Stimulated activated CD4-positive, alpha-beta T cell treated with anti-CD3 and anti-CD28 coated beads, TNF-alpha, amount 100 ng/mL, for 24 hours (primary cell): ENCODE measurements around the gene CLCNKA.
"Not testable (repeated sequence)": the region's sequence is repeated elsewhere in the genome, so short reads cannot be mapped to it uniquely, and the experiment has no call there.

ENCODE experiments used
- DNase-seq, 3 experiments: peaks; one replicate each; pipeline ENCODE4 v3.0.0-alpha.2; 2020; ENCODE audit warnings: low read depth in 3 of 3

The CLCNKA gene

DNA sequence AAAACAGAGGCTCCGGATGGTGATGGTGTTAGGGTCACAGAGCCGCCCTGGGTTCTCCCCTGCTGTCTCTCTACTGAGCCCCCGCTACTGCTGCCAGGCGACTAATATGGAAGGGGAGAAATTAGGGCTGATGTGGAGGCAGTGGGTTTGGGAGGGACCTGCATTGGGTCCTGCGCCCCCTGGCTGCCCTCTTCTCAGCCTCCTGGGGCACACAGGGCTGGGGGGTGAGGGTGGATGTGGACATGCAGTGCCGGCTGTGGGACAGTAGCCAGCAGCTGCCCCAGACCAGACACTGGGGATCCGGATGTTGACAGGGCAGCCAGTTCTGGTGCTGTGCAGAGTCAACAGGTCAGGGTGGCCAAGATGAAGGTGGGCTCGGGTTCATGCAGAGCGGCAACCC, 20.3 kb downstream of the CLCNKA start:
- no peak for DNase-seq

GRCh38 chr1:16042654-16043053, 20.8 kb downstream of the CLCNKA start:
- DNase-seq = not testable (repeated sequence)

DNA sequence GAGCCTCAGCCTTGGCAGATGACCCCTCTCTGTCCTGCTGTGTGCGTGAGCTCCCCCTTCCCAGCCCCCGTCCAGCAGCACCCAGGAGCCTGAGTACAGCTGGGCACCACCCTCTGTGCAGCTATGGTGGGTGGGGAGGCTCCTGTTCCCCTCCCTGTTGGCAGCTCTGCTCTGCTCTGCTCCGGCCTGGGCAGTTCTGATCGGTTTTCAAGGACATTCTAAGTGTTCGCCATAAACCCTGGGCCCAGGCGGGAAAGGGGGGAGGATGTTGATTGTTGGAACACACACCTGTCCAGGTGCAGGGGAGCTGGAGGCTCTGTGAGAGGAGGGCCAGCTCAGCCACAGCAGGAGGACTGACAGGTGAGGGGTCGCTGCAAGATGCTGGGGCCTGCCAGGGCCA, 21.7 kb downstream of the CLCNKA start, which contains the start of gene CLCNKB:
CLCNKB (plus strand) TSS at position 262 of the 400 bp plus-strand sequence. CDS start 711 bp downstream, outside the sequence.
- no peak for DNase-seq

- no peak for DNase-seq
Observed at GRCh38 chr1:16043950-16044349, 22.1 kb downstream of the CLCNKA start.

DNA sequence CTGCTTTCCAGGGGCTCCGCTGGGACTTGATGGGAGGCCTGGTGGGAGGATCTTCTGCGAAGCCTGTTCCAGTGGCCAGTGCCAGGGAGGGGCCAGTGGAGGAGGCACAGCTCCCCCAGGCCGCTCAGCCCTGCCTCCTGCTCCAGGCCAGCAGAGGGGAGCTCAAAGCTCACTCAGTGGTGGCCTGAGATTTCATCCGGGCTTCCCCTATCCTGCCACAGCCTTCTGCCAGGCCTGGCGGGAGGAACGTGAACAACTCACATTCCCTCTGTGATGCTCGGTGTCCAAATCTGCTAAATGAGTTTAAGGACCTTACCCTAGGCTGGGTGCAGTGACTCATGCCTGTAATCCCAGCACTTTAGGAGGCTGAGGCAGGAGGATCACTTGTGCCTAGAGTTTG, 25.0 kb downstream of the CLCNKA start:
- DNase-seq = no peak

- DNase-seq = no peak
Observed at GRCh38 chr1:16047791-16048475, 26.1 kb downstream of the CLCNKA start.

DNA sequence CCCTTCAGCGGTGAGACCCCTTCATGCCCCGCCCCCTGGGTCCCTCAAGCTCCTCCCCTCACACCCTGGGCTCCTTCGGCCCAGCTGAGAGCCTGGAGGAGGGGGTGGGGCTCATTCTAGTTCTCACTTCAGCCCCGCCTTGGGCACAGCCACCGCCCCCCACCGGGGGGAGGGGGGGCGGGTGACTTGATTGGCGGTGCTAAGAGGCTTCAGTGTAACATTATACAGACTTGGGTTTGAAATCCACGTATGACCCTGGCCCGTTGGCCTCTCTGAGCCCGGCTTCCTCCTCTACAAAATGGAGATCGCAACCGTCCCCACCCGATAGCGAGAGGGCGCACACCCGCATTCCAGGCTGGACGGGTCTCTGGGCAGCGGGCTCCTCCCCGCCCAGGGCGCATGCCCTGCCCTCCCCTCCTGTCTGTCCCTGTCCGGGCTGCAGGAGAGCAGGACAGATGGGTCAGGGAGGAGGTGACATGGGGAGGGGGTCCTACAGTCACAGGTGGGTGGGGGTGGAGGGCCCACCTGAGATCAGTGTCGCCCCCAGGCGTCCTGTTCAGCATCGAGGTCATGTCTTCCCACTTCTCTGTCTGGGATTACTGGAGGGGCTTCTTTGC, 26.8 kb downstream of the CLCNKA start:
- peak in 2 of 3 experiments; percentile 20 to 43 for DNase-seq

- no peak for DNase-seq
Observed at GRCh38 chr1:16050328-16050727, 28.5 kb downstream of the CLCNKA start.

DNA sequence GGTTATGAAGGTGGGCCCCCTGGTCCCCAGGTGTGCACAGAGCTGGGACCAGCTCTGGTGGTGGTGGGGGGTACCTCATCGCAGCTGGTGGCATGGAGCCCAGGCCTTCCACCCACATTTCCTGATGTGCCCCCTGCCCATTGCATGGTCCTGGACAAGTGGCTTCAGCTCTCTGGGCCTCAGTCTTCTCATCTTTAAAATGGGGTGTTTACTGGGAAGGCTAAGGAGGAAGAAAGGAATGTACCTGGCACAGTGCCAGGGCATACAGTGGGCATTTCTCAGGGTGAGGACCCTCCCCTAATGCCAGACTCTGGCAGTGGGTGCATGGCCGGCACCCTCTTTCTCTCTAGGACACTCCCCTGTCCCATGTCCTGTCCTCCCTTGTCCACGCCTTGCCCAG, 29.2 kb downstream of the CLCNKA start:
- DNase-seq = no peak

GRCh38 chr1:16051949-16052348, 30.1 kb downstream of the CLCNKA start:
- DNase-seq = not testable (repeated sequence)

GRCh38 chr1:16053781-16054502, 32.1 kb downstream of the CLCNKA start:
- DNase-seq = no peak

GRCh38 chr1:16054598-16055540, 33.0 kb downstream of the CLCNKA start:
- DNase-seq = no peak

DNA sequence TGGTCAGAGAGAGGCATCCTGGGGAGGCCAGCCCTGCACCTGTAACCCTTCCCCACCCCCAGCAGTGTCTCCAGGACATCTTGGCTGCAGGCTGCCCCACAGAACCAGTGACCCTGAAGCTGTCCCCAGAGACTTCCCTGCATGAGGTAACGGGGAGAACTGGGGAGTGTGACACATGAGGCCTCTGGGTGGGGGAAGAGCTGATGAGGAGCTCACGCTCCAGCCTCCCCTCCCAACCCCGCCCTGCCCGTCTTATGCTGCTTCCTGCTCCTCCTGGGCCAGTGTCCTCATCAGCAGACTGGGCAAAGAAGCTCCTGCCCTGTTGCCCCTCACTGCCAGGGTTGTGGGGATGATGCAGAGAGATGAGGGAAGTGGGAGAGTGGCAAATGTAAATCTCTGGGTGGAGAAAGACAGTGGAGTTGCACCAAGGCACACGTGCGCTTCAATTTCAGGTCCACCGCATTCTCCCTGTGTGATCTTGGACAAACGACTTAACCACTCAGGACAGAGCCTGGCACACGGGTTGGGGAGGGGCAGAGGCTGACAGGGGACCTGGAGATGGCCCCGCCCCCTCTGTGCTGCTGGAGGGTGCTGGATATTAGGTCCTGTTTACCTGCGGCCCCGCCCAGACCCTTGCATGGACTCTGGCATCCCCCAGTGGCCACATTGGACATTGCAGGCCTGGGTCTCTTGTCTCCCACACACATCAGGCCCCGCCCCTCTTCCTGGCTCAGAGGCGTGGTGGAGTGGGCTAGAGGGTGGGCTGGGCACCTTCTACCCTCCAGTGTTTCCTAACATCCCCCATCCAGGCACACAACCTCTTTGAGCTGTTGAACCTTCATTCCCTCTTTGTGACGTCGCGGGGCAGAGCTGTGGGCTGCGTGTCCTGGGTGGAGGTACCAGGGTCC, 34.0 kb downstream of the CLCNKA start:
- DNase-seq = peak; percentile 45 to 90 (median 74)

DNA sequence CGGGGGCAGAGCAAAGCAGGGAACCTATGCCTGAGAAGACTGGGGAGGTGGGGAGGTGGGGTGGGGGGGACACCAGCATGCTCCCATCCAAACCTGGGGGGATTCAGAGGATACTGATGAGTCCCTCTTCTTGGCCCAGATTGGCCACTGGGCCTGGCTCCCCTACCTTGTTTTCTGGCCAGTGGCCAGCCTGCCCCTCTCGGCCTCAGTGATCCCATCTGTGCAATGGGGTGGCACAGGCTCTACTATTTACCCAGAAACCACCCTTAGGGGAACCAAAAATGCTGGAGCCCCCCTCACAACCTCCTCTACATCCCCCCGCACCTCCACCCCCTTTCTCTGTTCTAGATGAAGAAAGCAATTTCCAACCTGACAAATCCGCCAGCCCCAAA, 34.7 kb downstream of the CLCNKA start:
- not testable (repeated sequence) for DNase-seq

DNA sequence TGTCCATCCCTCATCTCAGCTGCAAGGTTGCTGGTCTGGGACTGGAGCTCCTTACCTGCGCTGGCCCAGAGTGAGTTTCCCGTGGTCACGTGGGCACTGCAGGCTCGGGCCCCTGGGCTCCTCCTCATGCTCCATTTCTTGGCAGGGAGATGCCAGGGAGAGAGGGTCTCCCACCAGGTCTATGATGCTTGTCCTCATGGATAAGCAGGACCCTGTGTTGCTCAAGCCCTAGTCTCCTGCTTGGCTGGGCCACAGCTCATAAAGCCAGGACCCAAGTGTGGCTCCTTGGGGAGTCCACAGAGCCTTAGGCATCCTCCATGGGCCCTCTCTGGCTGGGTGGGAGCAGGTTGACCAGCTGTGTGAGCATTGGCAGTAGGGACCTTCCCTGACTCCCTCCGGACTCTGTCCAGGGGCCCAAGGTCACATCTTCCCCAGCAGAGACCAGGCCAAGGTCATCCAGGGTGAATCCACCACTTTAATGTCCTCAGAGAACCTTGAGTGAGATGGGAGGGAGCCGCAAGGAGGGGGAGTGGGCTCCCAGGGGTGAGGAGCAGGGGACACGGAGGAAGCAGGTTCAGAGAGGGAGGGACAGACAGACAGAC, 35.6 kb downstream of the CLCNKA start:
- not testable (repeated sequence) for DNase-seq

- DNase-seq = not testable (repeated sequence)
Observed at GRCh38 chr1:16058394-16059120, 36.7 kb downstream of the CLCNKA start.

GRCh38 chr1:16061266-16061665, 39.4 kb downstream of the CLCNKA start:
- DNase-seq = no peak

GRCh38 chr1:16061989-16062686, 40.3 kb downstream of the CLCNKA start:
- DNase-seq = not testable (repeated sequence)

DNA sequence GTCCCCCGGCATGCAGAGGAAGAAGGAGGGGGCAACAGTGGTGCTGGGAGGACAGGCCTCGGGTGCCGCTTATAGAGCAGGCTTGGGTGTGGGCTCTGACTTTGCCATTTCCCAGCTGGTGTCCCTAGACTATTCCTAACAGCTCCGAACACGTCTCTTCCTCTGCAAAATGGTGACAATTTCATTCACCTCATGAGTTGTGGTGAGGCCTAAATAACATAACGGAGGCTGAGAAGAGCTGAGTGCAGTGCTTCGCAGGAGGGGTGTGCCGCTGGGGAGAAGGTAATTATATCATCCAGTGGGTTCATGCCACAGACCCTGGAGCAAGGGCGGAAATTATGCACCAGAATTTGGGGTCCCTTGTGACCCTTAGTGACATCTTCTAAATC, 40.8 kb downstream of the CLCNKA start:
- DNase-seq = not testable (repeated sequence)
